ENCODE data around the gene ANGPT4. TPM values are rescaled to one million over a fixed set of nuclear protein-coding genes. Genes with fewer than 3 reads are reported as not detected.
A peak's percentile ranks its signal among the peaks of the same experiment; 100 is the strongest.

ANGPT4 gene
- total RNA-seq, 6 experiments from 2014 or later = 0.04 to 0.12 TPM; not detected in 4

- no peak overlapping the region for H3K27ac ChIP-seq
- intact Hi-C loops (cut with DNase I) = no loop called here
- 45% methylated on average over 13 of the region's 15 CpGs for WGBS (ENCODE audit: insufficient coverage, low coverage, low lambda C conversion rate, missing lambda C conversion rate)
- DNase-seq (peak in 1 of 3 donors; percentile 23), ATAC-seq (no peak)
- no peak for TF ChIP-seq POLR2A (IDR thresholded peaks at IDR 0.05)
- TF ChIP-seq, protein P1, sequence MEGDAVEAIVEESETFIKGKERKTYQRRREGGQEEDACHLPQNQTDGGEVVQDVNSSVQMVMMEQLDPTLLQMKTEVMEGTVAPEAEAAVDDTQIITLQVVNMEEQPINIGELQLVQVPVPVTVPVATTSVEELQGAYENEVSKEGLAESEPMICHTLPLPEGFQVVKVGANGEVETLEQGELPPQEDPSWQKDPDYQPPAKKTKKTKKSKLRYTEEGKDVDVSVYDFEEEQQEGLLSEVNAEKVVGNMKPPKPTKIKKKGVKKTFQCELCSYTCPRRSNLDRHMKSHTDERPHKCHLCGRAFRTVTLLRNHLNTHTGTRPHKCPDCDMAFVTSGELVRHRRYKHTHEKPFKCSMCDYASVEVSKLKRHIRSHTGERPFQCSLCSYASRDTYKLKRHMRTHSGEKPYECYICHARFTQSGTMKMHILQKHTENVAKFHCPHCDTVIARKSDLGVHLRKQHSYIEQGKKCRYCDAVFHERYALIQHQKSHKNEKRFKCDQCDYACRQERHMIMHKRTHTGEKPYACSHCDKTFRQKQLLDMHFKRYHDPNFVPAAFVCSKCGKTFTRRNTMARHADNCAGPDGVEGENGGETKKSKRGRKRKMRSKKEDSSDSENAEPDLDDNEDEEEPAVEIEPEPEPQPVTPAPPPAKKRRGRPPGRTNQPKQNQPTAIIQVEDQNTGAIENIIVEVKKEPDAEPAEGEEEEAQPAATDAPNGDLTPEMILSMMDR (IDR thresholded peaks at IDR 0.05) = no peak
- H3K36me3 ChIP-seq = no peaks in the 10 kb centered on the region
- H3K4me1 ChIP-seq = no peaks in the 10 kb centered on the region
- no peaks in the 10 kb centered on the region for H3K27me3 ChIP-seq
- H3K4me3 ChIP-seq = no peak overlapping the region
- no peaks in the 10 kb centered on the region for H3K9me3 ChIP-seq
Measured at GRCh38 chr20:914727-915498, 1.2 kb downstream of the ANGPT4 start.

DNA sequence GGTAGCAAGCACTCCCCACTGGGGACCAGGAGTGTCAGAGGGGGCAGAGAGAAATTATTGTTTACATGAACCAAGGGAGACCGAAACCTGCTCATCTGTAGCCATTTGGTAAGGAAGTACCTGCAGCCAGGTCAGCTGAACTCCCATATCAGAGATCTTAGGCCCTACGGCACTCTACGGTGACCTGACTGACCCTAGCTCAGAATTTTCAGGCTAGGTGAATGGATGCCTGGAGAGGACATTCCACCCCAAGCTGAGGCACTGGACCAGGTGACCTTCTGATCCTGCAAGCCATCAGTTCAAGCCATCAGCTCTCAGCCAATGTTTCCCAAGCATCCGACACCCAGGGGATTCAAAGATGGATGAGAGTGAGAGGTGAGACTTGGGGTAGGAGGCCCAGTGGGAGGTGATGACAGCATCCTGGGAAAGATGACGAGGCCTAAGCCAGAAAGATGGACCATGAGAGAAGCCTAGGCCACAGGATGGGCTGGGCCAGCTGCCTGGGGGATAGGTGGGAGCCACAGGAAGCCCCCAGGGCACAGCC lies 2.8 kb downstream of the ANGPT4 start:
- DNase-seq (peak in 1 of 3 donors; percentile 8), ATAC-seq (no peak)
- no peak overlapping the region for H3K27ac ChIP-seq
- no peaks in the 10 kb centered on the region for H3K36me3 ChIP-seq
- no peaks in the 10 kb centered on the region for H3K27me3 ChIP-seq
- H3K9me3 ChIP-seq = no peaks in the 10 kb centered on the region
- H3K4me3 ChIP-seq = no peak overlapping the region
- no peak for TF ChIP-seq POLR2A (IDR thresholded peaks at IDR 0.05)
- TF ChIP-seq, protein P1 (IDR thresholded peaks at IDR 0.05) = no peak
- intact Hi-C loops (cut with DNase I) = no loop called here
- H3K4me1 ChIP-seq = no peaks in the 10 kb centered on the region
- 62% methylated on average over 2 of the region's 5 CpGs for WGBS (ENCODE audit: insufficient coverage, low coverage, low lambda C conversion rate, missing lambda C conversion rate)

DNA sequence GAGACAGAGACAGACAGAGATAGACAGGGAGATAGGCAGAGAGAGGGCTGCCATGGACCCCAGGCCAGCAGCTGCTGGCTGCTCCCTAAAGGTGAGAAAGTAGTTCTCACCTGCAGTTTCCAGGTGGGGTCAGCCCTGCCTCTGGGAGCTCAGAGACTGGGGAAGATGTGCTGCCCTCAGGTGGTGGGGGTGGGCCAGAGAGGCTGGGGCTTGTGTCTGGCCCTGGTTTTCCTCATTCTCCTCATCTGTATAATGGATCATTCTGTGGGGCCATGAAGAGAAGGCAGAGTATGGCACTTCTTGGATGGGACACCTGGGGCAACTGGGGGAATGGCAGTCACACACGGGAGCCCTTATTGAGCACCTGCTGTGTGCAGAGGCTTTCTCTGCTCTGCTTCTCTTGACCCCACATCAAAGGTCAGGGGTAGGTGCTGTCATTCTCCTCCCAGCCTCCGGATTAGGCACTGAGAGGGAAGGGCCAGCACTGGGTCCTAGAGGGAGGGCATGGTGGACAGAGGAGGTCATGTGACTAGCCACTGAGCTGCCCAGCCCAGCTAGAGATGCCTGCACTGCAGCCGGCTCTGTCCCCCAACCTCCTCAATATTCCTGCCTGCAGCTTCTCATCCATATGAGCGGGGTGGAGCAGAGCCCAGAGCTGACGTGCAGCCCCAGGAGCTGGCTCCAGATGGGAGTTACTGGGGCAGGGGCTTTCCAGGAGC lies 4.1 kb downstream of the ANGPT4 start:
- Histone ChIP-seq H3K4me3 (no peak overlapping the region), H3K27me3 (no peaks in the 10 kb centered on the region), H3K27ac (no peak overlapping the region), H3K36me3 (no peaks in the 10 kb centered on the region), H3K4me1 (no peaks in the 10 kb centered on the region), H3K9me3 (no peaks in the 10 kb centered on the region)
- TF ChIP-seq, protein P1 (IDR thresholded peaks at IDR 0.05) = no peak
- no peak for TF ChIP-seq POLR2A (IDR thresholded peaks at IDR 0.05)
- DNase-seq (peak in 1 of 3 donors; percentile 19), ATAC-seq (no peak)
- WGBS (ENCODE audit: insufficient coverage, low coverage, low lambda C conversion rate, missing lambda C conversion rate) = 61% methylated on average over 3 of the region's 5 CpGs
- intact Hi-C loops (cut with DNase I) = no loop called here

DNA sequence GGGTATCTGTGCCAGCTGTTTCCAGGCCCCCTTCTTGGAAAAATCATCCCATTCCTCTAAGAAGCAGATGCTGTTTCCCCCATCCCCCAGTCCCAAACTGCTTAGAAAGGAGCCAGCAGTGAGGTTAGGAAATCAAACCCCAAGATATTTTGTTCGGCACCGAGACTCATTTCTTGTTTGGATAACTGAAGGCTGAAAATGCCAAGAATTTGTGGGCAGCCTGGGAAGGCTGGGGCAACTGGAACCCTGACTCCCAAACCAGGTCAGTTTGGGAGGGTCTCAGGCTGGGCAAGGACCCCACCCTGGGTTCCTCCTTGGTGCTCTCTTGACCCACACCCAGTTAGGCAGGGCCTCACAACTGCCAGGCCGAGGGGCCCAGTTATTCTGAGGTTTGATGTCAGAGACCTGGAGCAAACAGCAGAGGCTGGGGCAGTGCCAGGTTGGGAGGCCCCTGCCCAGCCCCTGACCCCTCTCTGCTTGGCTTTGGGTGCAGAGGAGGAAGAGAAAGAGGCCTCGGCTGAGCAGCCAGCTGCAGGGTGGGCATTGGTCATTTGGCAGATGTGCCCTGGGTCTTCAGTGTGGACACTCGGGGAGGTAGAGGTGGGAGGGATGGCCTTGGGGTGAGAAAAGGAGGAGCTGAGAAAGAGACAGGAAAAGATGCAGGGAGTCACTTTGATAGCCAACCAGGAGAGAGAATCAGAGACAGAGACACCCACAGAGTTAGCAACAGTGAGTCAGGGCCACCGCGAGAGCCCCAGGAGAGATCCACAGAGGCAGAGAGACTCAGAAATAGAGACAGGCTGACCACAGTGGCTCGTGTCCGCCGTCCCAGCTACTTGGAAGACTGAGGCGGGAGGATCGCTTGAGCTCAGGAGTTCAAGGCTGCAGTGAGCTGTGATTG lies 5.0 kb downstream of the ANGPT4 start:
- Histone ChIP-seq H3K36me3 (no peaks in the 10 kb centered on the region), H3K9me3 (no peaks in the 10 kb centered on the region), H3K27me3 (no peaks in the 10 kb centered on the region), H3K4me3 (no peak overlapping the region), H3K27ac (no peak overlapping the region), H3K4me1 (no peaks in the 10 kb centered on the region)
- DNase-seq (peak in 1 of 3 donors; percentile 48), ATAC-seq (no peak)
- TF ChIP-seq, protein P1 (IDR thresholded peaks at IDR 0.05) = no peak
- no peak for TF ChIP-seq POLR2A (IDR thresholded peaks at IDR 0.05)
- intact Hi-C loops (cut with DNase I) = no loop called here
- WGBS (ENCODE audit: insufficient coverage, low coverage, low lambda C conversion rate, missing lambda C conversion rate) = 45% methylated on average over 10 of the region's 12 CpGs
